HepG2 (cell line): ENCODE data around the gene ZNRF3. TPM values are rescaled to one million over a fixed set of nuclear protein-coding genes. Genes with fewer than 3 reads are reported as not detected.

Source experiments
- AGO1 ChIP-seq: fragments of 200-400 bp; formaldehyde crosslinking; IDR thresholded peaks from 2 replicates; pipeline ENCODE4 v1.6.1; 2017; ENCODE audit warnings: mild to moderate bottlenecking, low read depth, low read length, moderate library complexity; ENCODE audit not compliant: poor library complexity, severe bottlenecking
- CHCHD3 ChIP-seq: sonication (generic); formaldehyde crosslinking; IDR thresholded peaks from 2 replicates; pipeline ENCODE4 v1.8.0; 2022; ENCODE audit warnings: mild to moderate bottlenecking, missing genetic modification reagents, moderate library complexity
- HCFC1 ChIP-seq: fragments of 150-350 bp; IDR thresholded peaks from 2 replicates; pipeline ENCODE4 v1.6.1; 2014; ENCODE audit warnings: low read depth, low read length
- HMG20B ChIP-seq: conservative IDR thresholded peaks from 2 replicates; pipeline ENCODE4 v1.6.1; 2016; ENCODE audit warnings: missing genetic modification reagents, missing compliant biosample characterization
- NFIB ChIP-seq: sonication (generic); formaldehyde crosslinking; IDR thresholded peaks from 2 replicates; pipeline ENCODE4 v1.9.0; 2021; ENCODE audit warnings: missing genetic modification reagents, mild to moderate bottlenecking, borderline replicate concordance
- SIN3B ChIP-seq: fragments of 150-350 bp; IDR thresholded peaks from 2 replicates; pipeline ENCODE4 v1.6.1; 2014; ENCODE audit warnings: low read length
- SKI ChIP-seq: fragments of 450-650 bp; IDR thresholded peaks from one replicate; pipeline ENCODE4 v1.6.1; 2018; ENCODE audit warnings: mild to moderate bottlenecking; ENCODE audit not compliant: partially characterized antibody
- SMYD3 ChIP-seq: sonication (generic); formaldehyde crosslinking; IDR thresholded peaks from 2 replicates; pipeline ENCODE4 v1.8.1; 2023; ENCODE audit warnings: mild to moderate bottlenecking, missing genetic modification reagents
- SP4 ChIP-seq: sonication (generic); formaldehyde crosslinking; IDR thresholded peaks from 2 replicates; pipeline ENCODE4 v1.8.1; 2023; ENCODE audit warnings: mild to moderate bottlenecking, missing genetic modification reagents
- XBP1 ChIP-seq: sonication (generic); formaldehyde crosslinking; IDR thresholded peaks from 2 replicates; pipeline ENCODE4 v1.5.0; 2020; ENCODE audit warnings: missing genetic modification reagents
- ZBTB2 ChIP-seq: sonication (generic); formaldehyde crosslinking; IDR thresholded peaks from 2 replicates; pipeline ENCODE4 v1.8.0; 2022; ENCODE audit warnings: low read depth, missing genetic modification reagents
- ZBTB38 ChIP-seq: sonication (generic); formaldehyde crosslinking; IDR thresholded peaks from 2 replicates; pipeline ENCODE4 v1.5.1; 2020; ENCODE audit warnings: mild to moderate bottlenecking, missing genetic modification reagents
- ZBTB4 ChIP-seq: sonication (generic); formaldehyde crosslinking; IDR thresholded peaks from 2 replicates; pipeline ENCODE4 v1.4.0; 2020; ENCODE audit warnings: missing genetic modification reagents, mild to moderate bottlenecking, borderline replicate concordance
- ZFP1 ChIP-seq: IDR thresholded peaks from 2 replicates; pipeline ENCODE4 v1.6.1; 2016
- ZNF20 ChIP-seq: sonication (generic); formaldehyde crosslinking; IDR thresholded peaks from 2 replicates; pipeline ENCODE4 v1.4.0; 2020; ENCODE audit warnings: mild to moderate bottlenecking, moderate library complexity, missing genetic modification reagents
- ZNF224 ChIP-seq: sonication (generic); formaldehyde crosslinking; IDR thresholded peaks from 2 replicates; pipeline ENCODE4 v1.5.0; 2020; ENCODE audit warnings: mild to moderate bottlenecking, missing genetic modification reagents
- ZNF3 ChIP-seq: IDR thresholded peaks from 2 replicates; pipeline ENCODE4 v1.7.0; 2017; ENCODE audit warnings: inconsistent platforms
- ZNF333 ChIP-seq: sonication (generic); formaldehyde crosslinking; IDR thresholded peaks from 2 replicates; pipeline ENCODE4 v1.4.0; 2020; ENCODE audit warnings: mild to moderate bottlenecking, missing genetic modification reagents, borderline replicate concordance
- polyA plus RNA-seq, 8 experiments: library from polyadenylated mRNA; depleted of rRNA in 3 of 8; stranded (reverse) in 7 of 8; unstranded in 1 of 8; fragments of >200 nt; fragmentation: Illumina TruSeq in 4 of 8; extraction: Trizol in 4 of 8; gene quantifications; 2 replicates each; pipeline versions ENCODE4 v1.2.1 to v1.2.3, GENCODE V29; 2011 to 2016; ENCODE audit warnings: low read depth in 4 of 8, missing spikeins in 1 of 8, mixed read lengths in 1 of 8; ENCODE audit not compliant: insufficient read depth in 1 of 8
- total RNA-seq, 5 experiments: library from RNA; depleted of rRNA; stranded (reverse); fragments of >200 nt; fragmentation: Illumina TruSeq; extraction: Trizol; gene quantifications; 2 replicates each; pipeline ENCODE4 v1.2.3, GENCODE V29; 2016; ENCODE audit warnings: low read depth in 1 of 5
- TF ChIP-seq, protein P1 (sequence below): sonication (generic); formaldehyde crosslinking; IDR thresholded peaks from 2 replicates; pipeline ENCODE4 v1.8.1; 2023; ENCODE audit warnings: mild to moderate bottlenecking, inconsistent platforms, moderate library complexity, missing genetic modification reagents, borderline replicate concordance
- TF ChIP-seq, protein P2 (sequence below): sonication (generic); formaldehyde crosslinking; conservative IDR thresholded peaks from 2 replicates; pipeline ENCODE4 v1.4.0; 2020; ENCODE audit warnings: missing genetic modification reagents

Gene ZNRF3
- total and polyA plus RNA-seq, 2 of the 13 experiments (the other 11 are each of a cell fraction or from before 2014, with no cell fraction given), result 20.3 to 36.7 TPM

DNA sequence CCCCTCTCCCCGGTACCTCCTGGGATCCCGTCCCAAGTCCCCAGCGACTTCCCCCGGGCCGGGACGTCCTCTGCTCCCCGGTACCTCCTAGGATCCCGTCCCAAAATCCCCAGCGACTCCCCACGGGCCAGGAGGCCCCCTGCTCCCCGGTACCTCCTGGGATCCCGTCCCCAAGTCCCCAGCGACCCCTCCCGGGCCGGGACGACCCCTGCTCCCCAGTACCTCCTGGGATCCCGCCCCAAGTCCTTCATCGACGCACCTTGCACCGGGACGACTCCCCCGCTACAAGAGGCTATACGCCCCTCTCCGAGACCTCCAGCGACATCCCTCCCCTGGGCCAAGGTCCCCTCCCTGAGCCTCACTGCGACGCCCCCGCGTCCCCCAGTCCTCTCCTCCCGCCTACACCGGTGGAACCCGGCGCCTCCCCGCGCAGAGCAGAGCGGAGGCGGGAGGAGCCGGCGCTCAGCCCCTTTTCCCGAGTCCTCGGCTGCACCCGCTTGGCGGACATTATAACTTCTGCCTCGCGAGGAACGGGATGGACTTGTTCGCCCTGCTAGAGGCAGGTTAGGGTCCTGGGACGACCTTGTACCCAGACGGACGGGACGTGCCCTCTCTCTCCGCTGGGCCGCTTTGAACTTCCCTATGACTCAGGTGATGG lies 190.4 kb downstream of the ZNRF3 start (continued):
- TF ChIP-seq ZBTB4 (no peak), SIN3B (no peak), HCFC1 (no peak), NFIB (no peak), ZNF224 (CRISPR knock-in tag) (no peak), HMG20B (CRISPR knock-in tag) (no peak), CHCHD3 (no peak), SP4 (CRISPR knock-in tag) (0 out of 2 replicates have a peak, but pooled peaks have one; percentile 44), ZNF20 (no peak), SKI (peak; percentile 51), ZBTB2 (CRISPR knock-in tag) (no peak), SMYD3 (CRISPR knock-in tag) (no peak), ZNF3 (CRISPR knock-in tag) (no peak), ZBTB38 (CRISPR knock-in tag) (peak; percentile 56; the same call in 1 of the 2 replicates), ZFP1 (CRISPR knock-in tag) (no peak), ZNF333 (no peak), AGO1 (peak; percentile 42), XBP1 (CRISPR knock-in tag) (no peak)
- TF ChIP-seq, protein P1, sequence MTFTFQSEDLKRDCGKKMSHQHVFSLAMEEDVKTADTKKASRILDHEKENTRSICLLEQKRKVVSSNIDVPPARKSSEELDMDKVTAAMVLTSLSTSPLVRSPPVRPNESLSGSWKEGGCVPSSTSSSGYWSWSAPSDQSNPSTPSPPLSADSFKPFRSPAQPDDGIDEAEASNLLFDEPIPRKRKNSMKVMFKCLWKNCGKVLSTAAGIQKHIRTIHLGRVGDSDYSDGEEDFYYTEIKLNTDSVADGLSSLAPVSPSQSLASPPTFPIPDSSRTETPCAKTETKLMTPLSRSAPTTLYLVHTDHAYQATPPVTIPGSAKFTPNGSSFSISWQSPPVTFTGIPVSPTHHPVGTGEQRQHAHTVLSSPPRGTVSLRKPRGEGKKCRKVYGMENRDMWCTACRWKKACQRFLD (CRISPR knock-in tag), result no peak
- TF ChIP-seq, protein P2, sequence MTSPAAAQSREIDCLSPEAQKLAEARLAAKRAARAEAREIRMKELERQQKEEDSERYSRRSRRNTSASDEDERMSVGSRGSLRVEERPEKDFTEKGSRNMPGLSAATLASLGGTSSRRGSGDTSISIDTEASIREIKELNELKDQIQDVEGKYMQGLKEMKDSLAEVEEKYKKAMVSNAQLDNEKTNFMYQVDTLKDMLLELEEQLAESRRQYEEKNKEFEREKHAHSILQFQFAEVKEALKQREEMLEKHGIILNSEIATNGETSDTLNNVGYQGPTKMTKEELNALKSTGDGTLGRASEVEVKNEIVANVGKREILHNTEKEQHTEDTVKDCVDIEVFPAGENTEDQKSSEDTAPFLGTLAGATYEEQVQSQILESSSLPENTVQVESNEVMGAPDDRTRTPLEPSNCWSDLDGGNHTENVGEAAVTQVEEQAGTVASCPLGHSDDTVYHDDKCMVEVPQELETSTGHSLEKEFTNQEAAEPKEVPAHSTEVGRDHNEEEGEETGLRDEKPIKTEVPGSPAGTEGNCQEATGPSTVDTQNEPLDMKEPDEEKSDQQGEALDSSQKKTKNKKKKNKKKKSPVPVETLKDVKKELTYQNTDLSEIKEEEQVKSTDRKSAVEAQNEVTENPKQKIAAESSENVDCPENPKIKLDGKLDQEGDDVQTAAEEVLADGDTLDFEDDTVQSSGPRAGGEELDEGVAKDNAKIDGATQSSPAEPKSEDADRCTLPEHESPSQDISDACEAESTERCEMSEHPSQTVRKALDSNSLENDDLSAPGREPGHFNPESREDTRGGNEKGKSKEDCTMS (CRISPR knock-in tag), result no peak
